ENCODE results near the gene HEXB. TPM values are rescaled to one million over a fixed set of nuclear protein-coding genes. Genes with fewer than 3 reads are reported as not detected.

Gene HEXB
- total and polyA plus RNA-seq, 2 of the 8 experiments (the other 6 are each of a cell fraction or from before 2014, with no cell fraction given) = 39.7 to 69.2 TPM

DNA sequence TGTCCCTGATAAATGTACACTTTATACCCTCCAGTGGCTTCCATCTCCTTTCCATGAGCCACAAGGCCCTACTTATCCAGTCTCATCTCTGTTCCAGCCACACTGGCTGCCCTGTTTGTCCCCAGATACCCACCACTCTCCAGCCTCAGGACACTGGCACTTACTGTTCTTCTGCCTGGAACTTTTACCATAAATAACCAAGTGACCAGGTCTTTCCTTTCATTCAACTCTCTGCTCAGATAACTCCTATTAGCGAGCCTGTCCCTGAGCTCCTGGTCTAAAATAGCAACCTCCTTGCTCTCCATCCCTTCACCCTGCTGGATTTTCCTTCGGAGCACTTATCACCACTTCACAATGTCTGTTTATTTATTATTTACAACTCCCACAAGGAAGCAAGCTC, 27.9 kb upstream of the HEXB start:
- H3K23ac ChIP-seq (ENCODE audit: insufficient read length) = no peak overlapping the region
- no peak overlapping the region for H4K5ac ChIP-seq (ENCODE audit: insufficient read length, low read depth, low read length)
- no peaks in the 10 kb centered on the region for H3K23me2 ChIP-seq (ENCODE audit: low read depth, low read length)
- H2BK120ac ChIP-seq (replicated peaks; ENCODE audit: low read depth, low read length) = no peak overlapping the region
- H3K27ac ChIP-seq (ENCODE audit: low read depth, low read length) = no peak overlapping the region
- ChIA-PET CTCF (ENCODE audit: partially characterized antibody) (interaction anchor here (2.4 kb wide), 2 partner anchors 8 to 755 kb away, joined by 7 to 9 read pairs; no protein-coding TSS in a partner anchor), POLR2A (ENCODE audit: partially characterized antibody) (no interaction called here)
- no peaks in the 10 kb centered on the region for H3K4me1 ChIP-seq (replicated peaks in 1 of 4; ENCODE audit: control insufficient read depth in 3 of 4, insufficient read depth in 4 of 4, low read length in 3 of 4)
- no peaks in the 10 kb centered on the region for H3K27me3 ChIP-seq (replicated peaks in 1 of 4; ENCODE audit: control insufficient read depth in 3 of 4, extremely low read depth in 1 of 4, insufficient read depth in 3 of 4, low read length in 3 of 4)
- no peak overlapping the region for H3K14ac ChIP-seq (ENCODE audit: insufficient read length)
- H4K91ac ChIP-seq (replicated peaks; ENCODE audit: insufficient read length, low read length) = no peak overlapping the region
- no peak overlapping the region for H3K4ac ChIP-seq (replicated peaks; ENCODE audit: insufficient read length, low read depth, low read length)
- no peak overlapping the region for H3K56ac ChIP-seq (replicated peaks; ENCODE audit: insufficient read length, low read depth, low read length)
- H4K20me1 ChIP-seq (replicated peaks in 1 of 2; ENCODE audit: control insufficient read depth in 1 of 2, insufficient read depth in 2 of 2, low read length in 2 of 2) = no peaks in the 10 kb centered on the region
- no peaks in the 10 kb centered on the region for H3K36me3 ChIP-seq (ENCODE audit: control insufficient read depth in 2 of 4, insufficient read depth in 4 of 4, low read length in 3 of 4)
- H2AFZ ChIP-seq (ENCODE audit: low read length) = no peak overlapping the region
- H3K79me1 ChIP-seq (ENCODE audit: low read depth, low read length) = no peaks in the 10 kb centered on the region
- no peak for DNase-seq (ENCODE audit: low read depth in 1 of 2, low spot score in 2 of 2)
- H2BK20ac ChIP-seq (ENCODE audit: low read length) = no peak overlapping the region
- no peaks in the 10 kb centered on the region for H3K79me2 ChIP-seq (ENCODE audit: control insufficient read depth in 1 of 2, insufficient read depth in 2 of 2, low read length in 2 of 2)
- H3K18ac ChIP-seq (ENCODE audit: extremely low read depth, low read length) = no peak overlapping the region
- H2BK15ac ChIP-seq (ENCODE audit: low read length) = no peak overlapping the region
- no peak overlapping the region for H2BK5ac ChIP-seq (ENCODE audit: low read depth, low read length)
- TF ChIP-seq BRCA1 (IDR thresholded peaks at IDR 0.05; ENCODE audit: low read depth, low read length) (no peak), CREB1 (IDR thresholded peaks at IDR 0.05) (no peak), CHD2 (IDR thresholded peaks at IDR 0.05; ENCODE audit: low read length) (no peak), POLR2A (IDR thresholded peaks at IDR 0.05; ENCODE audit: control extremely low read depth in 1 of 2, low read depth in 2 of 2, low read length in 2 of 2) (no peak), EZH2 (IDR thresholded peaks at IDR 0.05; ENCODE audit: low read depth, low read length, severe bottlenecking) (no peak), CBX5 (IDR thresholded peaks at IDR 0.05; ENCODE audit: low read depth, low read length) (no peak), SRF (IDR thresholded peaks at IDR 0.05; ENCODE audit: low read depth, low read length) (no peak)
- no peak overlapping the region for H4K8ac ChIP-seq (ENCODE audit: extremely low read depth, insufficient read depth, low read length)
- FAIRE-seq = no peak
- H3K9ac ChIP-seq (replicated peaks in 1 of 4; ENCODE audit: extremely low read depth in 1 of 4, low read depth in 3 of 4, low read length in 3 of 4) = no peak overlapping the region
- WGBS, 2 experiments (ENCODE audit: extremely low coverage in 1 of 2, insufficient coverage in 1 of 2, insufficient read length in 1 of 2, insufficient replicate concordance in 2 of 2, low coverage in 1 of 2, low lambda C conversion rate in 2 of 2, missing lambda C conversion rate in 1 of 2) = 98% methylated on average over 2 of the region's 2 CpGs; no CpG with 5 or more reads in 1 of the 2 experiments
- no peak overlapping the region for H3K4me2 ChIP-seq (ENCODE audit: insufficient read depth in 1 of 2, low read depth in 2 of 2, low read length in 2 of 2)
- peaks cover 3 to 8% of the 10 kb centered on the region in 2 experiments; a peak in 3 of 4 replicates for H3K9me3 ChIP-seq (ENCODE audit: insufficient read depth in 2 of 2, low read depth in 1 of 2, low read length in 1 of 2)
- no peak overlapping the region for H2BK12ac ChIP-seq (ENCODE audit: low read depth, low read length)
- H3K4me3 ChIP-seq (ENCODE audit: extremely low read depth in 1 of 4, insufficient read depth in 2 of 4, low read depth in 3 of 4, low read length in 4 of 4) = no peak overlapping the region
- H2AK5ac ChIP-seq (ENCODE audit: low read depth, low read length) = no peak overlapping the region
